ENCODE results near the gene POU6F2.
"Not testable (repeated sequence)": the region's sequence is repeated elsewhere in the genome, so short reads cannot be mapped to it uniquely, and the experiment has no call there.

Gene POU6F2

GRCh38 chr7:39186671-39187070 lies 209.0 kb downstream of the POU6F2 start:
- H3K4me3 ChIP-seq (ENCODE audit: low read length): no peak overlapping the region
- no peak for TF ChIP-seq ZNF274 (IDR thresholded peaks at IDR 0.05; ENCODE audit: low read depth, low read length)

- no peak overlapping the region for H3K4me3 ChIP-seq (ENCODE audit: low read length)
- TF ChIP-seq ZNF274 (IDR thresholded peaks at IDR 0.05; ENCODE audit: low read depth, low read length): no peak
These were observed 209.4 kb downstream of the POU6F2 start for GRCh38 chr7:39187130-39187529.

DNA sequence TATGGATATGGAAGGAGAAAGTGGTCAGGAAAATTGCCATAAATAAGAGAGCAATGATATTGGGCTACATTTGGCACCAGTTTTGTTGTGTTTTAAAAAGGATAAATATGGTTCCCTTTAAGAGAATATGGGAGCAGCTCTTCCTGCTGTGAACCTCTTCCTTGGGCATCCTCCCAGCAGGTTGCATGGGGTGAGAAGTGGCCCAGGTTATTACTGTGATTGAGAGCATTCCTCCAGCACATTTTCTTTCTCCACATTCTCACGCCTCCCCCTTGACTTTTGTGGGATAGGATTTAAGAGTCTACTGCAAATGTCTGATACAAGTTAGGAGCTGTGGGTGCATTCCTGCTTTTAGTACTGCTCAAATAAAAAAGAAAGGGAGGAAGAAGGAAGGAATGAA lies 214.8 kb downstream of the POU6F2 start:
- H3K4me3 ChIP-seq (ENCODE audit: low read length): no peak overlapping the region
- no peak for TF ChIP-seq ZNF274 (IDR thresholded peaks at IDR 0.05; ENCODE audit: low read depth, low read length)

DNA sequence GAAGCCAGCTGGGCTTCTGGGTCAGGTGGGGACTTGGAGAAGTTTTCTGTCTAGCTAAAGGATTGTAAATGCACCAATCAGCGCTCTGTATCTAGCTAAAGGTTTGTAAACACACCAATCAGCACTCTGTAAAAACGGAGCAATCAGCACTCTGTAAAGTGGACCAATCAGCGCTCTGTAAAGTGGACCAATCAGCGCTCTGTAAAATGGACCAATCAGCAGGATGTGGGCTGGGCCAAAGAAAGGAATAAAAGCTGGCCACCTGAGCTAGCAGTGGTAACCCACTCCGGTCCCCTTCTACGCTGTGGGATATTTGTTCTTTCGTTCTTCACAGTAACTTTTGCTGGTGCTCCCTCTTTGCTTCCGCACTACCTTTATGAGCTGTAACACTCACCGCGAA lies 216.7 kb downstream of the POU6F2 start:
- H3K4me3 ChIP-seq (ENCODE audit: low read length): not testable (repeated sequence)

GRCh38 chr7:39195967-39196366 lies 218.3 kb downstream of the POU6F2 start:
- H3K4me3 ChIP-seq (ENCODE audit: low read length): no peak overlapping the region
- TF ChIP-seq ZNF274 (IDR thresholded peaks at IDR 0.05; ENCODE audit: low read depth, low read length): no peak

GRCh38 chr7:39197831-39198230 lies 220.1 kb downstream of the POU6F2 start:
- H3K4me3 ChIP-seq (ENCODE audit: low read length): no peak overlapping the region
- TF ChIP-seq ZNF274 (IDR thresholded peaks at IDR 0.05; ENCODE audit: low read depth, low read length): no peak

- H3K4me3 ChIP-seq (ENCODE audit: low read length): no peak overlapping the region
- TF ChIP-seq ZNF274 (IDR thresholded peaks at IDR 0.05; ENCODE audit: low read depth, low read length): no peak
These were observed 220.8 kb downstream of the POU6F2 start for GRCh38 chr7:39198556-39198955.

DNA sequence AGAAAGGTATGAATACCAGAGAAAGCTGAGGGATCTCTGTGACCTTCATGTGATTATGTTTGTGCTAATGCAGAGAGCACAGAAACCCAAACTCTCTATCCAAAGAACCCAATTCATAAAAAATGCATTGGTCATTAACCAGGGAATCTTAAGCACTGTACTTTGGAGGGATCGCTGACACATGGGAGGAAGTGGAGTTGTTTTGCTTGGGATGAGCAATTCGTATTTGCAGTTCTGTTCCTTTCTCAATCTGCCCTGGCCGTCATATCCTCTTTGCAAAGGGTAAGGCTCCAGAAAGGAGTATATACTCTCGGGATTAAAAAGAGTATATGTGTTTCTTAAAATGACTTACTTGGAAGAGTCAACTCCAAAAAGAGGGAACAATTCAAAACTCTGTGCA lies 221.3 kb downstream of the POU6F2 start:
- H3K4me3 ChIP-seq (ENCODE audit: low read length): no peak overlapping the region
- no peak for TF ChIP-seq ZNF274 (IDR thresholded peaks at IDR 0.05; ENCODE audit: low read depth, low read length)

DNA sequence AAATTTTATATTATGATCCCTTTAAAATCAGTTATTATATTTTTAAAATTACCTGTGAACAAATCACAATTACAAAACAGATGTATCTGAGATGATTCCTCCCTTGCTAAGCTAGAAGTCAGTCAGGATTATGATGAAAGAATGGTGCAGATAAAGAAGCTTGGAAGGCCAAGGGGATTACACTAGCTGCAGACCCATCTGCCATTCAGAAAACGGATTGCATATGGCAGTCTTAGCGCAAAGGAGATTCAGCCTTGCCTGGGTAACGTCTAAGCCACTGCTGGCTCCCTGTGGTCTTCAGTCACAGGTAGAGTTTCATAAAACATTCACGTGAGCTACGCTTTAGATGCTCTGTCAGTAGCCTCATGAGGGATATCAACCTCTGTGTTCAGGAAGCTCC lies 222.2 kb downstream of the POU6F2 start:
- H3K4me3 ChIP-seq (ENCODE audit: low read length): no peak overlapping the region
- no peak for TF ChIP-seq ZNF274 (IDR thresholded peaks at IDR 0.05; ENCODE audit: low read depth, low read length)

DNA sequence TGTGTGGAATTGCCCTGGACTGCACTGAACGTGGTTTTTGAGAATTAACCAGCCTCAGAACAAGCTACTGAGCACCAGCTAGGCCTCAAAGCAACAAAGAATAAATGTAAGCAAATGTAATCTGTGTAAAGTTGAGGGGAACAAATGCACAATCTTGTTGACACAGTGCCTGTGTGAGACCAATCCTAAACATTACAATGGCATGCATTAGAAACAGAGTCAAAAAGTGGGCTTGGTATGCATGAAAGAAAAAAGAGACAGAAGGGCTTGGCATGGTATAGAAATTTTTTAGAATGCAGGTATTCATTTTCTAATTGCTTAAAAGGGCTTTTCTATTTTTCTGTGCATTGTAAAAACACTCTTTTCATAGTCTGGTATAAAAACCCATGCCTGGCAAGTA lies 224.3 kb downstream of the POU6F2 start:
- no peak overlapping the region for H3K4me3 ChIP-seq (ENCODE audit: low read length)
- TF ChIP-seq ZNF274 (IDR thresholded peaks at IDR 0.05; ENCODE audit: low read depth, low read length): no peak

DNA sequence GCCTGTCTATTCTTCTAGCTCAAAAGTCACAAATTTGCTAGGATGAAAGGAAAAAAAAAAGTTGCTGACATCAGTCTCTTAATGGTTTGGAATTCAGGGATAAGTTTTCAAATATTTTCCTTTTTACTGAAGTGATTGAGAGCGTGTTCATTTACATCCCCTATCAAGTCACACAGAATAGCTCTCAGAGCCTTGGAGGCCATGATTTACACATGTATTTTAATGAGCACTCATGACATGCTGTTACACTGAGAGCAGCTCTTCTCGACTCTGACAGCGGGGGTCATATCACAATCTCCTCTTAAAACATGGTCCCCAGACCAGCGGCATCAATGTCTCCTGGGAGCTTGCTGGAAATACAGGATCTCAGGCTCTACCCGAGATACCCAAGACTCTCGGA lies 232.7 kb downstream of the POU6F2 start:
- H3K4me3 ChIP-seq (ENCODE audit: low read length): no peak overlapping the region
- TF ChIP-seq ZNF274 (IDR thresholded peaks at IDR 0.05; ENCODE audit: low read depth, low read length): no peak

DNA sequence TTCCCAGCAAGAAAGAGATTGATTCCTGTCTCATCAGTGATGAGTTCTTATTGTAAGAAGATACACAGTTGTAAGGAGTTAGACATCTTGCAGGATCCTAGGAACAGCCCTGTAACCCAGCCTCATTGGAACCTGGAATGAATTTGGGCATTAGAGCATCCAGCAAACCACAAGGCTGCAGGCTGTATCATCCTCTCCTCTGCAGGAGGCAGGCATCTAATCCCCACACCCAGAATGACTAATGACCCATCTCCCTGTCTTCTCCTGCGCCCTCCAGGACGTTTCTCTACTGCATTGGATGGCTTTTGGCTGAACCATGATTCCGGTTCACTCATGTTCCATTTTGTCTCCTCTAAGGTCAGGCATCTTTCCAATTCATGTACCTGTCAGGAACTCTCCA lies 233.9 kb downstream of the POU6F2 start:
- no peak overlapping the region for H3K4me3 ChIP-seq (ENCODE audit: low read length)
- no peak for TF ChIP-seq ZNF274 (IDR thresholded peaks at IDR 0.05; ENCODE audit: low read depth, low read length)

DNA sequence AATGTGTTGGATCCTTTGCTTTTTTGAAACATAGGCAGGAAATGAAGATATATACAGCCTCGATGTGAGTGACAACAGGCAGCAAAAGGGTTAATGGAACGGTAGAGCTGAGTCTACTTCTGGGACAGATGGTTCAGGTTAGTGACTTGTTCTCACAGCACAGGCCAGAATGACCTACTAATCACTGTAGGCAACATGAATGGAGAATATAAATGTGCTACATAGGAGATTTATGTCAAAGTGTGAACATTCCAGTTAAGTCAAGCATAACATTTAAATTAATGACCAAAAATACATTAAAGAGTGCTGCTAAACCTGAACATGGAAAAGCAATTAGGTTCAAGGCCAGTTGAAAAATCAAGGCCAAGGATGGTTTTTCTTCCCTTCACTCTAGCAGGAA lies 235.2 kb downstream of the POU6F2 start:
- no peak for TF ChIP-seq ZNF274 (IDR thresholded peaks at IDR 0.05; ENCODE audit: low read depth, low read length)
- no peak overlapping the region for H3K4me3 ChIP-seq (ENCODE audit: low read length)

GRCh38 chr7:39217783-39218182 lies 240.1 kb downstream of the POU6F2 start:
- H3K4me3 ChIP-seq (ENCODE audit: low read length): no peak overlapping the region
- no peak for TF ChIP-seq ZNF274 (IDR thresholded peaks at IDR 0.05; ENCODE audit: low read depth, low read length)

DNA sequence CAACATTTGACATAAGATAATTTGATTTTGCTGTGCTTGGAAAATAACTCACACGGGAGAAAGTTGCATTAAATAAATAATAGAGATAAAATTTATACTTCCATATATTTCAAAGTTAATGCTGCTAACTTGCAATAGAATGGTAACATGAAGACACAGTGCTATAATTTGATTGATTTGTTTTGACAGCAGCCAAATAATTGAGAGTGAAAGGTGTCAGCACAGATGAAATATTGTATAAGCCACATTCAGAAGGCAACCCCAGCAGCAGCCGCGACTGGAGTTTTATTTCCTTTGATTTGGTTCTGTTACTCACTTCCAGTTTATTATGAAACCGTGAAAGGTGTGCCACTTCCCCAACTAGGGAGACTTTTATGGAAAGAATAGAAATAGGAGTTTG lies 242.2 kb downstream of the POU6F2 start:
- no peak for TF ChIP-seq ZNF274 (IDR thresholded peaks at IDR 0.05; ENCODE audit: low read depth, low read length)
- H3K4me3 ChIP-seq (ENCODE audit: low read length): no peak overlapping the region

- H3K4me3 ChIP-seq (ENCODE audit: low read length): no peak overlapping the region
- TF ChIP-seq ZNF274 (IDR thresholded peaks at IDR 0.05; ENCODE audit: low read depth, low read length): no peak
These were observed 244.2 kb downstream of the POU6F2 start for GRCh38 chr7:39221901-39222300.

- TF ChIP-seq ZNF274 (IDR thresholded peaks at IDR 0.05; ENCODE audit: low read depth, low read length): no peak
- no peak overlapping the region for H3K4me3 ChIP-seq (ENCODE audit: low read length)
These were observed 251.2 kb downstream of the POU6F2 start for GRCh38 chr7:39228946-39229345.

Measured in GM08714 (cell line).